WERI-Rb-1 (cell line): ENCODE data around the gene CENPV.

Experiments
- DNase-seq: peaks from one replicate; pipeline ENCODE4 v3.0.0-alpha.2; 2020
- H3K27ac ChIP-seq: fragments of 250-450 bp; sonication (Bioruptor Pico); 2 replicates; pipeline ENCODE4 v1.5.1; 2020; ENCODE audit warnings: mild to moderate bottlenecking, moderate library complexity
- H3K27me3 ChIP-seq: fragments of 250-450 bp; sonication (Bioruptor Pico); 2 replicates; pipeline ENCODE4 v1.5.1; 2021; ENCODE audit warnings: mild to moderate bottlenecking, low read depth, moderate library complexity; ENCODE audit not compliant: insufficient read depth, severe bottlenecking
- H3K36me3 ChIP-seq: fragments of 250-450 bp; sonication (Bioruptor Pico); 2 replicates; pipeline ENCODE4 v1.5.1; 2020; ENCODE audit warnings: mild to moderate bottlenecking, moderate library complexity
- H3K4me3 ChIP-seq: 2 replicates; pipeline ENCODE4 v1.5.1; 2011; ENCODE audit warnings: low read depth, mild to moderate bottlenecking, control low read depth, low read length
- H3K9me3 ChIP-seq: fragments of 250-450 bp; sonication (Bioruptor Pico); 2 replicates; pipeline ENCODE4 v1.5.1; 2021; ENCODE audit warnings: mild to moderate bottlenecking, moderate library complexity; ENCODE audit not compliant: severe bottlenecking
- TF ChIP-seq, protein P1 (sequence below): IDR thresholded peaks from 2 replicates; pipeline ENCODE4 v1.5.1; 2011; ENCODE audit warnings: low read depth, mild to moderate bottlenecking, control low read depth, inconsistent platforms, low read length

CENPV gene

DNA sequence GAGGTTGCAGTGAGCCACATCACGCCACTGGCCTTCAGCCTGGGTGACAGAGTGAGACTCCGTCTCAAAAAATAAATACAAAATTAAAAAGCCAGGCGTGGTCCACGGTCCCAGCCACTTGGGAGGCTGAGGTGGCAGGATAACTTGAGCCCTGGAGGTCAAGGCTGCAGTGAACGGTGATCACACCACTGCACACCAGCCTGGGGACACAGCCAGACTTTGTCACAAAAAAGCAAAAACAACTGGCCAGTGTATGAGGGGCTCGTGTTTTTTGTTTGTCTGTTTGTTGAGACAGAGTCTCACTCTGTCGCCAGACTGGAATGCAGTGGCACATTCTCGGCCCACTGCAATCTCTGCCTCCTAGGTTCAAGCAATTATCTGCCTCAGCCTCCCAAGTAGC is 26.4 kb upstream of the CENPV start:
- H3K27ac ChIP-seq = no peak overlapping the region
- no peaks in the 10 kb centered on the region for H3K36me3 ChIP-seq
- no peaks in the 10 kb centered on the region for H3K27me3 ChIP-seq
- no peak for DNase-seq
- TF ChIP-seq, protein P1, sequence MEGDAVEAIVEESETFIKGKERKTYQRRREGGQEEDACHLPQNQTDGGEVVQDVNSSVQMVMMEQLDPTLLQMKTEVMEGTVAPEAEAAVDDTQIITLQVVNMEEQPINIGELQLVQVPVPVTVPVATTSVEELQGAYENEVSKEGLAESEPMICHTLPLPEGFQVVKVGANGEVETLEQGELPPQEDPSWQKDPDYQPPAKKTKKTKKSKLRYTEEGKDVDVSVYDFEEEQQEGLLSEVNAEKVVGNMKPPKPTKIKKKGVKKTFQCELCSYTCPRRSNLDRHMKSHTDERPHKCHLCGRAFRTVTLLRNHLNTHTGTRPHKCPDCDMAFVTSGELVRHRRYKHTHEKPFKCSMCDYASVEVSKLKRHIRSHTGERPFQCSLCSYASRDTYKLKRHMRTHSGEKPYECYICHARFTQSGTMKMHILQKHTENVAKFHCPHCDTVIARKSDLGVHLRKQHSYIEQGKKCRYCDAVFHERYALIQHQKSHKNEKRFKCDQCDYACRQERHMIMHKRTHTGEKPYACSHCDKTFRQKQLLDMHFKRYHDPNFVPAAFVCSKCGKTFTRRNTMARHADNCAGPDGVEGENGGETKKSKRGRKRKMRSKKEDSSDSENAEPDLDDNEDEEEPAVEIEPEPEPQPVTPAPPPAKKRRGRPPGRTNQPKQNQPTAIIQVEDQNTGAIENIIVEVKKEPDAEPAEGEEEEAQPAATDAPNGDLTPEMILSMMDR = no peak
- no peak overlapping the region for H3K4me3 ChIP-seq
- H3K9me3 ChIP-seq = peaks cover 7% of the 10 kb centered on the region

DNA sequence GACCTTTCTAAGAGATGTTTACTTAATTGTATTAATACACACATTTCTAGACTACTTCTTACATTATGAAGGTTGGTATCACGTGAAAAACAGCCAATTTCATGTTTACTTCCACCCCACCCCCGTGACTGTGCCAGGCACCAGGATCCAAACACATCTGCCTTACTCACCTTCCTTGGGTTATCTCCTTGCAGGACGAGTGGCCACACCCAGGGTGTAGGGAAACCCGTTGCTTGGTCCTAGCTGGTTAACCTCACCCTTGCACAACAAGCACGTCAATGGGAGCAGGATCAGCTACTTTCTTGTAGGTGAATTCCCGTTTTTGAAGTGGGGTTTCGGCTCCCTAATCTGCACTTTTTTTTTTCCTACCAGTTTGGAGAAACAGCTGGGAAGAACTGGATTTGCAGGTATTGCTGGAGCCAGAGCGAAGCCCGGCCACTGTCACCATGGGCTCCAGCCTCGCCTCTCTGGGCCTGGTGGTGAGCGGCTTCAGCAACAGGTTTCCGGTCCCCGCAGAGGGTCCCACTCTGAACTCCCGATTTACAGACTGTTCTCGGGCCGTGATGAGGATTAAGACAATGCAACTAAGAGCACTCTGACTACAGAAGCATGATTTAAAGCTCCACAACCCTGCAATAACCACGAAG is 25.5 kb upstream of the CENPV start:
- TF ChIP-seq, protein P1 = no peak
- peaks cover 7% of the 10 kb centered on the region for H3K9me3 ChIP-seq
- H3K27ac ChIP-seq = no peak overlapping the region
- H3K4me3 ChIP-seq = no peak overlapping the region
- H3K27me3 ChIP-seq = no peaks in the 10 kb centered on the region
- no peak for DNase-seq
- H3K36me3 ChIP-seq = no peaks in the 10 kb centered on the region

DNA sequence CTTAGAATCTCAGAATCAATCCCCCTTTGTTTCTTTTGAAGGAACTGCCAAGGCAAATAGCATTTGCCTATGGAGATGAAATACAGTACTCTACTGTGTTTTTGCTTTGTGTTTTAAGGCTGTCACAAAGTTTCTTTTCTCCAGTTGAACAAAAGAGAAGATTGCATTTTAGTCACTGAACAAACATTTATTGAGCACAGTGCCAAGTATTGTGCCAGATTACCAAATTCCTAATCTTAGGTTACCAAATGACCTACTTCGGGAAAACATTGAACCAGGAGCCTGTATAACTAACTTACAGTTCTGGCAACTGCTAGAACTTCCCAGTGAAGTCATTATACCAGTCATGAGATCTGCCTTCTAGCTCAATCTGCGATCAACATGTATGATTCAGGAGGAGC is 24.7 kb upstream of the CENPV start:
- no peak overlapping the region for H3K27ac ChIP-seq
- DNase-seq = no peak
- TF ChIP-seq, protein P1 = no peak

DNA sequence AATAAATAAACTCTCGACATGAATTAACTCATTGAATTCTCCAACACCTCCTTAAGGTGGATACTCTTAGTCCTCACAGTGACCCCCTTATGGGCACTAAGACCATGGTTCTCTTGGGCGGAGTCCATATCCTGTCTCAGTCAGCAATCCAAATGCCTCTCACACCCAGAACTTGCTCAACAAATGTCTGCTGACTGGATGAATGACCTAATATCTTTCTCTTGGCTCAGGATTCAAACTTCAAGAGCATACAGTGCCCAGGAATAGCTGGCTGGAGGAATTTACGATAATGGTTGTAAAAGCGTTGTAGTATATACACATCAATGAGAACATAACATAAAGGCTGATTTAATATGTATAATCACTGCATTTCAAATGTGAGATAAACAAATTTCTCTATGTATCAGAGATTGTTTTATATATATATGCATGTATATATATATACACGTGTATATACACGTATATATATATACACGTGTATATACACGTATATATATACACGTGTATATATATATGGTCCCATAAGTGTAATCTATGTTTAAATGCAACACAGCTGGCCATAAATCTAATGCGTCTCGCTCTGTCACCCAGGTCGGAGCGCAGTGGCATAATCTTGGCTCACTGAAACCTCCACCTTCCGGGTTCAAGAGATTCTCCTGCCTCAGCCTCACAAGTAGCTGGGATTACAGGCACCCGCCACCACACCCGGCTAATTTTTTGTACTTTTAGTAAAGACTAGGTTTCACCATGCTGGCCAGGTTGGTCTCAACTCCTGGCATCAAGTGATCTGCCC is 21.1 kb upstream of the CENPV start:
- no peaks in the 10 kb centered on the region for H3K9me3 ChIP-seq
- TF ChIP-seq, protein P1 = no peak
- no peak overlapping the region for H3K4me3 ChIP-seq
- H3K27ac ChIP-seq = no peak overlapping the region
- H3K27me3 ChIP-seq = no peaks in the 10 kb centered on the region
- no peak for DNase-seq
- H3K36me3 ChIP-seq = no peaks in the 10 kb centered on the region

More for the DNA sequence above, 24.7 kb upstream of the CENPV start:
- peaks cover 7% of the 10 kb centered on the region for H3K9me3 ChIP-seq
- H3K4me3 ChIP-seq = no peak overlapping the region
- no peaks in the 10 kb centered on the region for H3K27me3 ChIP-seq
- H3K36me3 ChIP-seq = no peaks in the 10 kb centered on the region

DNA sequence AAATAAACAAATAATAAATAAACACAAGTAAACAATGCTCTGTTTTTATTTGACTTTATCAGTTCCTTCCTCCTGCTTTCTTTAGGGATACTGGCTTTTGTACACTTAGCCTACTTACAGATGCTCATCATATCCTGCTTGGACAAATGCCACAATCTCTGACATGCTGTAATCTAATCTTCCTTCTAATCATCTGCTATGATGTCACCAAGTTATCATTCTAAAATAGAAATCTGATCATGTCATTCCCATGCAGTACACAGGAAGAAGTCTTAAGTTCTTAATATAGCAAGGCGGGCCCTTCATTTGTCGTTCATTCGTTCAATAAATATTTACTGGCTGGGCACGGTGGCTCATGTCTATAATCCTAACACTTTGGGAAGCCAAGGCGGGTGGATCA is 18.5 kb upstream of the CENPV start:
- DNase-seq = no peak
- Histone ChIP-seq H3K36me3 (no peaks in the 10 kb centered on the region), H3K27ac (no peak overlapping the region), H3K27me3 (no peaks in the 10 kb centered on the region), H3K9me3 (no peaks in the 10 kb centered on the region), H3K4me3 (no peak overlapping the region)
- TF ChIP-seq, protein P1 = no peak
